Pulmonary artery endothelial cell (primary cell): ENCODE measurements around the gene CREBBP. TPM values are rescaled to one million over a fixed set of nuclear protein-coding genes. Genes with fewer than 3 reads are reported as not detected.

Source experiments
- DNase-seq: peaks from one replicate; pipeline ENCODE4 v3.0.0-alpha.2; 2011; ENCODE audit warnings: low read depth, low spot score
- total RNA-seq: library from RNA; depleted of rRNA; stranded (reverse); fragments of >200 nt; gene quantifications from 2 replicates; pipeline ENCODE4 v1.2.3, GENCODE V29; 2014

Gene CREBBP
- total RNA-seq, 1 donor from 2014 or later: 10.2 TPM

DNA sequence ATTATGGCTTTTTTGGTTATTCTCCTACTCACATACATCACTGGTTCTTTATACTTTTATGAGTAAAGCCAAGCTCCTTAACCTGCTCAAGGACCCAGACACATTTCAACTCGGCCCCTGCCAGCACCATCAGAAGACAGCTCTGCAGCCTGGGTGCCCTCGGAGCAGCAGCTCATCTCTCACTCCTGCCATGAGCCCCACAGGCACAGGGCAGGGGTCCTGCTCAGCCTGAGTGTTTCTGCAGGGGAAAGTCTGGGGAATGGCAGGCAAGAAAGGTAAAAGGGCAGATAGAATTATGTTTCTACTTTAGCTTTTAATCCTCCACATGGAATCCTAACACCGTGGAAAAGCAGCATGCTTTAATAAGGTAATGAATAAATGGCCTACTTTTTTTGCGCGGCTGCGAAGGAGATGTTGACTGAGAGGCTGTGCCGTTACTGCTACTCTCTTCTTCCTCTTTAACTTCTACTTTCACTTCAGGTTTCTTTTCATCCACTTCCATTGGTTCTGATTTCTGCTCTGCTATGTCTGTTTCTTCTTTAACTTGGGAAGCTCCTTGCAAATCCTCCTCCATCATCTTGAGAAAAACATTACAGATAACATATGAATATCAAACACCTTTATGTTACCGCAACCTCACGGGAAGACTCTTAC lies 113.1 kb downstream of the CREBBP start:
- DNase-seq: no peak

DNA sequence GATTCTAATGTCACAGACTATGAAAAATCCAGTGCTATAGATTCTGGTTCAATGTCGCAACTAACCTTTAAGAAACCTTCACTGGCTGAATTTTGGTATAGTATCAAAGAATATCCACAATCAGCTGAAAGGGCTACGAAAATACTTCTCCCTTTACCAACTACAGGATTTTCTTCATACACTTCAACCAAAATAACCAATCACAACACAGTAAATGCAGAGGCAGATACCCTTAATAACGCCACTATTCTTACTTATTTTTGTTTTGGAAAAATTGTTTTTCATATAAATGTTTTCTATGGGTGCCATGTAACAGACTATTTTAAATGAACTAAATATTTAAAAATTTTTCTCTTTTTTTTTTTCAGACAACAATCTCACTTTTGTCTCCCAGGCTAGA lies 114.3 kb downstream of the CREBBP start:
- no peak for DNase-seq

DNA sequence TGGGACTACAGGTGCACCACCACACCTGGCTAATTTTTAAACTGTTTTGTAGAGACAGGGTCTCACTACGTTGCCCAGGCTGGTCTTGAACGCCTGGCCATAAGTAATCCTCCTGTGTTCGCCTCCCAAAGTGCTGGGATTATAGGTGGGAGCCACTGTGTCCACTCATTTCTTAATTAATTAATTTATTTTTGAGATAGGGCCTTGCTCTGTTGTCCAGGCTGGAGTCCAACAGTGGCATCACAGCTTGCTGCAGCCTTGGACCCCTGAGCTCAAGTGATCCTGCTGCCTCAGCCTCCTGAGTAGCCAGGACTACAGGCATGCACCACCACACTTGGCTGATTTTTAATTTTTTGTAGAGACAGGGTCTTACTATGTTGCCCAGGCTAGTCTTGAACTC lies 116.1 kb downstream of the CREBBP start:
- no peak for DNase-seq

DNA sequence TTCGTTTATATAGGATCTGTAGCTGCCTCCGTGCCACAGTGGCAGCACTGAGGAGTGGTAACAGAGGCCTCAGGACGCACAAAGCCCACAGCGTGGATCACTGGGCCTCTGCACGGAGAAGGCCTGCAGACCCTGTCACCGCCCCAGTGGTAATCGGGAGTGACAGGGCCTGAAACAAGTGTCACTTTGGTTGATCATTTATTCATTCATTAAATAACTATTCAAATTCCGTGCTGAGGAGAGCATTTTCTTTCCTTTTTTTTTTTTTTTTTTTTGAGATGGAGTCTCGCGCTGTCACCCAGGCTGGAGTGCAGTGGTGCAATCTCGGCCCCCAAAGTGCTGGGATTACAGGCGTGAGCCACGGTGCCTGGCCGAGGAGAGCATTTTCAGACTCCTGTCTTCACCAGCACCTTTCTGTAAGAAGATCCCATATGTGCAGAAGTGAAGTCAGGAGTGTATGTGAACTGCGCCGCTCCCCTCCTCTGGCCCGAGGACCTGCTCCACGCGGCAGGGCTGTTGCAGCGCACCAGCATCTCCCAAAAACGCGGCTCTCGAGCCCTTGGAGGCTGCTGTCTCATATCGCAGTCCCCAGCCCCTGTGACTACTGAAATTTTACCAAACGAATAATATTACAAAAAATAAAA lies 118.3 kb downstream of the CREBBP start:
- DNase-seq: no peak

DNA sequence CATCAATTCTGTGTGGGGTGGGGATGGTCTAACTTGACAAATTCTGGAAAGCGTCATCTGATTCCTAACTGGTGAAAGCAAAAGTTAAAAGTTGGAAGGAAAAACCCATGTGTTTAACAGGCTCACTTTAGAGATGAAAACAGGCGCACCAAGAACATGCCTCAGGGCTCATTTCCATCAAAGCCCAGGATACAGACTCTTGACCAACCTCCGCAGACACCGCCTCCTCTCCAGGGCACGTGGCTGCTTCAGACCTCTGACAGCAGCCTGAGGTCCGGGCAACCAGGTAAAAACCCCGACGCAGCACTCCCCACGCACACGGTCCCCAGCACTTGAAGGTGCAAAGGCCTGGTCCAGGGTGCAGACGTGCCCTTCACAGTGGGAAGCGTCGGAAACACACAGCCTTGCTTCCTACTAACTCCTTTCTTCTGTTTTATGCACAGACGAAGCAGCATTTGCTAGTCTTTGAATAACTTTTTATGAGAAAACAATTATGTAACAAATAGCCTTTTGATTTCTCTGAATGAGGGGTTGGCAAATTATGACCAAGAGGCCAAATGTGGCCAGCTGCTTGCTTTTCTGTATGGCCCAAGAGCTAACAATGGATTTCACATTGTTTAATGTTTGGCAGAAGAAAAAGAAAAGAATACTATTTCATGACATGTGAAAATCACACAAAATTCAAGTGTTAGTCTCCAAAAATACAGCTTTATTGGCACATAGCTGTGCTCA lies 119.0 kb downstream of the CREBBP start:
- no peak for DNase-seq

DNA sequence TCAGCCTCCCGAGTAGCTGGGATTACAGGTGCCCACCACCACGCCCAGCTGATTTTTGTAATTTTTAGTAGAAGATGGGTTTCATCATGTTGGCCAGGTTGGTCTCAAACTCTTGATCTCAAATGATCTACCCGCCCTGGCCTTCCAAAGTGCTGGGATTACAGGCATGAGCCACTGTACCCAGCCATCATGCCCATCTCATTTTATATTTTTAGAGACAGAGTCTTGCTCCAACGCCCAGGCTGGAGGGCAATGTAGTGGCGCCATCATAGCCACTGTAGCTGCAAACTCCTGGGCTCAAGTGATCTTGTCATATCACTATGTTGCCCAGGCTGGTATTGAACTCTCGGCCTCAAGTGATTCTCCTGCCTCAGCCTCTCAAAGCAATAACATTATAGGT lies 120.0 kb downstream of the CREBBP start:
- DNase-seq: no peak

DNA sequence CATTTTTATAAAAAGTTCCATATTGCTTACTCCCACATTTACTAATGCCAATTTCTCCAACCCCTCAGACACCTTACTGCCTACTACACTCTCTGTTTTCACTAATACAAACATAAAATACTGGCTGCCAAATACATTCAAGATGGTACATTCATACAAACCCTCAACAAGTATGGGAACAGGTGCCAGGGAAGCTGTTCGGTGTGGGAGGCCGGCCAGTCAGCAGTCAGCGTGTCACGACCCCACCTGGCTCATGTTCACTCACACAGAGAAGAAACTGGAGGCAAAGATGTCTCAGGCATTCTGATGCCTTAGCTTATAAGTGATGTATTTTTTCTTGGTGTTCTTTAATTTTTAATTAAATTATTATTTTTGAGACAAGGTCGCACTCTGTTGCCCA lies 120.8 kb downstream of the CREBBP start:
- no peak for DNase-seq

DNA sequence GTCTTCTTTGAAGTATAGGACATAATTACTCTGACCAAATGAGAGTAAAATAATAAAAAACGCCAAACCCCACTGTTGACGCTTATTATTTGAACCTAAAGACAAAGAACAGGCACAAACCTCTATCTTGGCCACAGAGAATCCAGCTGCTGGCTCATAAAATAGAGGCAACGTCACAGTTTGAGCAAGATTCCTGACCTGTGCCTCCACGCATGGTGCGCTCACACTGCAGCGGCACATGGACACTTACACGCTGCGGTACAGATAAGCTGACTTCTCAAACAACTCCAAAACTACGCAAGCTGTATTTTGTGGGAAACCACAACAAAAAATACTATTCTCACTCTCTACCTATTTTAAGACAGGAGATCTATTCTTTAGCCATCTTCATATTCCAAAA lies 124.4 kb downstream of the CREBBP start:
- DNase-seq: no peak

DNA sequence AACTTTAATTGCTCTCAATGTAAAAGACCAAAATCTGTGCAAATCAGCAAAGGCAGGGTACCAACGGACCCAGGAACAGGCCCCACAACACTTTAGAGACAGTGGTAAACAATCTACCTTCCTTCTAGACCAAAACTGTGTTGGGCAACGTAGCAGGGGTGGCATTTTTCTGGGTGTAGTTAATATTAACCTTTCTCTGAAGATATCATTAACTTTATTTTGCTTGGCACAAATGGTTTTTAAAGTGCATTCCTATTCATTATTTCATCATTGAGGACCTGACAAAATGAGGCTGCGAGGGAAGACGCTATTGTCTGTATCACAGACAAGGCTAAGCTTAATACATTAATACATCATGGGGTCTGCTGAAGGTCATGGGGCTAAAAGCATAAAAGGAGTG lies 125.3 kb downstream of the CREBBP start:
- no peak for DNase-seq

DNA sequence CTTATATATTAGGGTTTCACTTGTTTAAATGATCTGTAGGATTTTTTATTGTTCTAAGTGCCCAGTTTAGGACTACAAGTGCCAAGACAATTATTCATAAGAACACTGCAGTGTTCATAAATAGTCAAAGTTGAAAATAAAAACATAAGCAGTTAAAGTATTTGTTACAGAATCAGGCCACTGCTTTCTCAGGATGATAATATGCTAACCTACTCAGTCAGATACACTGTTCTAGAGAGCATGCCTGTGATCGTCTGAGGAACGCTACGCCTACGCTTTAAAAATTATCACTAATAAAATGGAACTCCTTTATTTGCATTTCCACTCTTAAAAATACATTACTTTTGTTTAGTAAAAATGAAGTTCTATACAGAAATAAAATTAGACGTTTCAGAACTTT lies 125.7 kb downstream of the CREBBP start:
- no peak for DNase-seq

DNA sequence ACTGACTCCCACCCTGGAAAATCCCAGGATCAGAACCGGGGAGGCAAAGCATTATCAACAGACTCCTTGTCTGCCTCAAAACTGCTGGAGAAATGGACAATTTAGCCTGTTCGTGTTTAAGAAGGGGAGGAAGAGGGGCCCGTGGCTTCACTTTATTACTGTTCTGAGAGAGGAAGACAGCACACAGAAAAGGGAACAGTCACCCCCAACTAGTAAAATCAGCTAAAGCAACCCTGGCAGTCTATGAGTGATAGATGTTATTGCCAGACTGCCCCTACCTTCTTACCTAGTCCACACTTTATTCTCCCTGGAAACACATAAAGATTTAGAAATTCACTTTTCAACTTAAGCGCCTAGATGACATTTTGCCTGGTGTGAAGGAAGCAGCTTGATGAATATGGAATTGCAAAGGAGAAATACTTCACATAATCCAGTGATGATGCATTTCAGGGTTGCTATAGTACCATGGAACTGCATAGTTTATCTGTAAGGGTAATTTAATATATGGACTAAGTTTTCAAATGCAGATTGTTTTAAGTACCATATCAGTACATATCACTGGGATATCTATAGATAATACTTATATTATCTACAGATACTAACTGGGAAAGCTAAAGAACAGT lies 126.3 kb downstream of the CREBBP start:
- DNase-seq: no peak

DNA sequence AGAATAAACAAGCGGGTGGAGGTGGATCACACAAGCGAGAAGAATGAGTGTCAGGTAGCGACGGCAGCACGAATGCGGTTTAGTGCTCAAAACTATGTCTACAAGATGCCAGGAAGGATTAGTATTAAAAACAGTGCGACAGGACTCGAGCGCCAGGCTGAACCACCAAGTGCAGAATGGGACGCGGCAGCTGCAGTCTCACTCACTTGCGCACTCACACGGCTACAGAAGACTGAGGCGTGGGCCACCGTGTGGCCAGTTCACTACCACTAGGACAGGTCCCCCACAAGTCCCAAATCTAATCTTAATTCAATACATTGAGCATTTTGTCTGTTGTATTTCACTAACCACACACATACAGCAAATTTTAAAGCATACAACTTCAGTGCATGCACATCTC lies 127.5 kb downstream of the CREBBP start:
- no peak for DNase-seq

DNA sequence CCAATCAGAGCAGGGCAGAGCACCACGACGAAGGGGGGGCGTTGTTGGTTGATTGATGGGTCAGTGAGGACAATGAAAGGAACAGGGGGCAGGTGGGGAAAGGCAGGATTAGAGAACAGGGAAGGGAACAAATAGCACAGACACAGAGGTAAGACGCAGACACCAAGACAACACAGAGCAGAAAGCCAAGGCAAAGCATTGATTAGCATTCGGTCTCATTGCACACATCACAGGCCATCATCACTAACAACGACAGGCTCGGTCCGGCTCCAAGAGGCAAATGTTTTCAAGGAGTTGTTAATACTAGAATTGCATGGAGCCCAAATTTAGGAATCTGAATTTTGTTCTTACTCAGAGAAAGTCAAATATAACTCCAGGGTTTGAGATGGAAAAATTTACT lies 128.6 kb downstream of the CREBBP start:
- DNase-seq: no peak

DNA sequence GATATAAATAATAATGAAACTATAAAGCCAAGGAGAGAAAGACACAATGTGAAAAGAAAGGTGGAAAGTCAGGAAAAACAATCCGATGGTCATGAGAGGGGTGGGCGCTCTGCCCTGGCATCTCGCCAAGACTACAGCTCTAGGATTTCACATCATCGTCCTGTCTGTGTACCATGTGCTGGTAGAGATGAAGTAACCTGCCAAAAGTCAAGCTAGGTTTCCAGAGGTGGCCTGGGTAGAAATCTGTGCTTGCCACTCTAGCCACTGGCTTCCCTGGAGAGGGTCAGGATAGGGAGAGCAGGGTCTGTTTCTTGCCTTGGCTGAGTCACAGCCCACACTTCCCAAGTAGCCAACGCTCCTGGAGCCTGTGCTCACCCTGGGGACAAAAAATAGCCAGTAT lies 132.2 kb downstream of the CREBBP start:
- DNase-seq: no peak

DNA sequence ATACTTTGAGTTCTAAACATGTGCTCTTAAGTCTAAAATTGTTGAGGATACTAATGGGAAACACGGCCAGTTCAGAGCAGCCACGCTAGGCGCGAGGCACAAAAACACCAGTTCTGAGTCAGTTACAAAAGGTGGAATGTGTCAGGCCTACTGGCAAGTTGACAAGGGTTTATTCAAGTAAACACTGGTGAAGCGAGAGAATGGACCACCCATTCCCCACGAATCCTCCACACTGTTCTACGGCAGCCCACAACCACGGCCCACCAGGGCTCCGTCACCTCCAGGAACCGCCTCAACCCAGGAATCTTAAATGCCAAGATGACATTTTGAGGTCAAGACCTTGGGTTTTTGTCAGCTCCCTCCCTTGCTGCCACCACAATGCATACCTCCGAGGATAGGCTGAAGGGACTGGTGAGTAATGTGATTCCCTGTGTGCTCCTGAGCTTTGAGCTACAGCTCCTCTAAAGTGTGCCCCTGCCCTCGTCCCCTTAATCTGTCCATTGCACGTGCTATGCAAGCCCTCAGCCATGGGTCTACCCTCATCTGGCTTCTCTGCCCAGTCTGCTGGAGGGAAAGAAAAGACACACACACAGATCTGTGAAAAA lies 134.7 kb downstream of the CREBBP start:
- no peak for DNase-seq

DNA sequence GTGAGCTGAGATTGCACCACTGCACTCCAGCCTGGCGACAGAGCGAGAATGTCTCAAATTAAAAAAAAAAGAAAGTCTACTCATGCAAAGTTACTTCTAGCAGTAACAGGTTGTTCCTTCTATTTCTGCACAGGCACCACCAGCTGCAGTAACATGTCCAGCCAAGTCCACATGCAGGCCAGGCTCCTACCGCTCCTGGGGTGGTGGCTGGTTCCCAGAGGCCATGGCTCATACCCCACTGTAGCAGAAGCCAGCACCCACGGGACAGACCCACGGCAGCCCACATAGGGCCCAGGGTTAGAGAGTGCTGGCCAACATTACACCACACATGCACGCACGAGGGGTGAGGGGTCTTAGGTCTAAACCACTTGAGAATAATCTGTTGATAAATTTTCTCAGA lies 136.5 kb downstream of the CREBBP start:
- DNase-seq: no peak

DNA sequence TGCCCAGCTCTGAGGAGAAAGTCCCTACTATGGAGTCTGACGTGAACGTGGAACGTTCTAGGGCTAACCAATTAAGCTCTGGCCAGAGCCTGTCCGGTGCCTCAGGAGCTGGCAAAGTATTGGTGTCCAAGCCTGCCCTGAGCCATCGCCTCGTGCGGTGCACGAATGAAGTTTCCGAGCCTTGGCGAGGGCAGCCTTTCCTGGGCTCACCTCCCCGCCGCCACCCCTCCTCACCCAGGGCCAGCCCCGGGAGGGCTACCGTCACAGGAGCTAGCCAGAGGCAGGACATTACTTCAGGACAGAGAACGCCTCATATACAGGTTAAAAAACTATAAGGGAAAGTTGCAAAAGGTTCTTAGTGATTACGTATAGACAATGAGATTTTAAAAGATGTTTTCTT lies 139.6 kb downstream of the CREBBP start:
- DNase-seq: no peak

DNA sequence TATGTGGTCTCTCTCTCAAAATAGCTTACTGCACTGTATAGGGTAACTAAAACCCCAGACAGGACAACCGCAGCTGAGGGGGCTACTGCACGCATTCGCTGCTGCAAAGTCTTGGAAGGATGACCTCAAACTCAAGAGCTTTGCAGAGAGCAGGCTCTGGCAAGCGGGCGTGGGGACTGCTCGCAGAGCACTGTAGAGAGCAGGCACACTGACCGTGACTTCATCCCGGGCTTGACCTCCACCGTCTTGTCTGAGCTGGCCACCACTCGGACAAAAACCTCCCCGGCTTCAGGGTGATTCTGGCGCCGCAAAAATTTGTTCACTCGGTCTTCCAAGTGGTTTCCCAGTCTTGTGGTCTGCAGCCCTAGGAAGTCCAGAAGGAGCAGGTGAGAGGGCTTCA lies 140.3 kb downstream of the CREBBP start:
- DNase-seq: no peak

DNA sequence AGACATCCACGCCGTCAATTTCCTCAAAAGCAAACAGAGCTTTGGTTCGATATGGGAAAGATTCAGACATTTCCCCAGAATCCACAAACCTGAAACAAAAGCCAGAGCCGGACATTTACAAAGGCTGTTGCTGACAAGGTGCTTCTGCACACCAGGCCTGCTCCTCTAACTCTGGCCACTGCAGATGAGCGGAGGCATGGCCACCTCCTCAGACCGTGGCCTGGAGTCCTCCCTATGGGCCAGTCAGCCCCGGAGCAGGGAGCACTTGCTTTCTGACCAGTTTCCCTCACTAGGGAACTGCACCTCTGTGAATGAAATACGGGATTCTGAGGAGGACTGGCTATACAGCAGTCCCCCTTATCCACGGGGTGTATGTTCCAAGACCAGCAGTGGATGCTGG lies 140.9 kb downstream of the CREBBP start:
- DNase-seq: no peak

DNA sequence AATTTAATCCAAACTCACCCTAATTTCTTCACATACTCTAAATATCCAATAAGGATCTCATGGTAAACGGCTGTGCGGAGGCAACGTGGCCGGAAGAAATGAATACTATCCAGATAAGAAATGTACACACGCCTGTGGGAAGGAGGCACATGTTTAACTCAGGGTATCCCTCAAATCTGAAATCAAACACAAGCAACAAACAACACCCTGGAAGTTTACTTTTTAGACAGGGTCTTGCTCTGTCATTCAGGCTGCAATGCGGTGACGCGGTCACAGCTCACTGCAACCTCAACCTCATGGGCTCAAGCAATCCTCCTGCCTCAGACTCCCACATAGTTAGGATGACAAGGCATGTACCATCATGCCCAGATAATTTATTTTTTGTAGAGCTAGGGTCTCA lies 142.0 kb downstream of the CREBBP start:
- DNase-seq: no peak

DNA sequence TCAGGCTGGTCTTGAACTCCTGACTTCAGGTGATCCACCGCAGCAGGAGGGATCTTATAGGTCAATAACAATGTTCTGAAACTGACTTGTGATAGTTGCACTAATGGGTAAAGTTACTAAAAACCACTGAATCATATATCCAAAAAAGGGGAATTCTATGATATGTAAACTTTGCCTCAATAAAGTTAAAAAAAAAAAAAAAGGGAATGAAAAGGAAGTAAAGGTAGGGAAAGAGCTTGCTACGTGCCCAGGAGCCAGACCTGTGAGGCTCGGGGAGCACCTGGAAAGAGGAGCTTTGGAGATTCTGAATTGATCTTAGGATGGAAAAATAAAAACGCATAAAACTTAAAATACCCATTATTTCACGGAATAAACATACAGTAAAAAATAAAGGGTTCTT lies 142.4 kb downstream of the CREBBP start:
- DNase-seq: no peak

DNA sequence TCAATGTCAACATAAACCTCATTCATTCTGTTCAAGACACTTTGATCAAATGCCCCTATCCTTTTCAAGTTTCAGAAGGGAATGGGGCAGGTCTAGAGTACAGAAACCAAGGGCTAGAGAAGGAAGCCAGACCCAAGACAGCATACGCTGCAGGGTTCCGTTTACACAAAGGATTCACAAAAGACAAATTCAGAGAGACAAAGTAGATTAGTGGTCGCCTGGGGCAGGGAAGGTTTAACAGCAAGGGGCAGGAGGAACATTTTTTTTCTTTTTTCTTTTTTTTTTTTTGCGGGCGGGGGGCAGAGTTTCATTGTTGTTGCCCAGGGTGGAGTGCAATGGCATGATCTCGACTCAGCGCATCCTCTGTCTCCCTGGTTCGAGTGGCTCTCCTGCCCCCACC lies 143.3 kb downstream of the CREBBP start:
- no peak for DNase-seq
